CD4-positive, alpha-beta T cell (primary cell): ENCODE measurements around the gene ZSCAN5A. TPM values are rescaled to one million over a fixed set of nuclear protein-coding genes. Genes with fewer than 3 reads are reported as not detected.

Experiments used
- ATAC-seq: fragments of 200-7000 bp; cut with Tn5 transposase; one replicate; pipeline ENCODE4 v1.10.0; 2022; ENCODE audit warnings: mild to moderate bottlenecking; ENCODE audit not compliant: poor library complexity
- CTCF ChIA-PET: fragments of 350-600 bp; sonication (Branson Sonifier 250); formaldehyde crosslinking; loops from one replicate; lab custom pipeline; 2021; ENCODE audit warnings: antibody characterized with exemption, inconsistent platforms; lab: Charles Lee
- POLR2A ChIA-PET: fragments of 350-600 bp; sonication (Branson Sonifier 250); formaldehyde crosslinking; loops from one replicate; lab custom pipeline; 2021; ENCODE audit warnings: antibody characterized with exemption, inconsistent platforms; lab: Charles Lee
- DNase-seq, 14 experiments: peaks; one replicate each; pipeline ENCODE4 v3.0.0-alpha.2; 2013 to 2020; ENCODE audit warnings: mixed read lengths in 2 of 14
- H3K27ac ChIP-seq, 2 donors: one replicate each; pipeline versions ENCODE4 v1.5.1 to v1.7.0; 2013; ENCODE audit warnings: low read length in 2 of 2, low read depth in 1 of 2, mild to moderate bottlenecking in 1 of 2
- H3K27me3 ChIP-seq, 2 experiments: 1 replicate in 1 of 2; 2 replicates in 1 of 2; pipeline versions ENCODE4 v1.6.1 to v1.7.0; 2013; ENCODE audit warnings: low read length in 2 of 2, control low read depth in 1 of 2, mild to moderate bottlenecking in 1 of 2, moderate library complexity in 1 of 2; ENCODE audit not compliant: insufficient read depth in 2 of 2, control insufficient read depth in 1 of 2
- H3K36me3 ChIP-seq: one replicate; pipeline ENCODE4 v1.6.1; 2013; ENCODE audit warnings: low read length, control low read depth; ENCODE audit not compliant: insufficient read depth
- H3K4me1 ChIP-seq: one replicate; pipeline ENCODE4 v1.6.1; 2013; ENCODE audit warnings: low read length, control low read depth; ENCODE audit not compliant: insufficient read depth
- H3K4me3 ChIP-seq: one replicate; pipeline ENCODE4 v1.5.1; 2013; ENCODE audit warnings: mild to moderate bottlenecking, low read length, moderate library complexity
- H3K9me3 ChIP-seq, 2 experiments: 1 replicate in 1 of 2; 2 replicates in 1 of 2; pipeline versions ENCODE4 v1.6.1 to v1.7.0; 2013; ENCODE audit warnings: low read length in 2 of 2, mild to moderate bottlenecking in 2 of 2, control low read depth in 1 of 2, moderate library complexity in 1 of 2; ENCODE audit not compliant: control insufficient read depth in 1 of 2, insufficient read depth in 1 of 2
- H3K27ac Mint-ChIP-seq: one replicate; pipeline ENCODE4 v1.8.0; 2020; ENCODE audit warnings: mixed read lengths
- H3K27me3 Mint-ChIP-seq: one replicate; pipeline ENCODE4 v1.8.0; 2021; ENCODE audit warnings: mixed read lengths
- H3K36me3 Mint-ChIP-seq: one replicate; pipeline ENCODE4 v1.8.0; 2021; ENCODE audit warnings: low read depth, mixed read lengths
- H3K4me1 Mint-ChIP-seq: one replicate; pipeline ENCODE4 v1.8.0; 2021; ENCODE audit warnings: low read depth, mixed read lengths
- H3K4me3 Mint-ChIP-seq: one replicate; pipeline ENCODE4 v1.8.0; 2020; ENCODE audit warnings: mild to moderate bottlenecking, mixed read lengths
- H3K9me3 Mint-ChIP-seq: one replicate; pipeline ENCODE4 v1.8.0; 2020; ENCODE audit warnings: mixed read lengths
- intact Hi-C, 2 experiments: fragments of 100-400 bp; cut with DNase I in 1 of 2; cut with micrococcal nuclease in 1 of 2; formaldehyde crosslinking; loops; one replicate each; pipeline versions ENCODE4 v1.15.1 to v1.9.0; 2023 to 2025; cut with DNase I, micrococcal nuclease
- total RNA-seq, 174 experiments: library from RNA in 2 of 174; stranded (reverse) in 2 of 174; gene quantifications; one replicate each; pipeline ENCODE4 v1.2.3 and lab custom pipeline; 2021 to 2026
- TF ChIP-seq, protein P1 (sequence below): fragments of 200-600 bp; IDR thresholded peaks from one replicate; pipeline ENCODE4 v1.8.0; 2022; ENCODE audit warnings: antibody characterized with exemption, mild to moderate bottlenecking

The ZSCAN5A gene
- total RNA-seq, 2 experiments from 2014 or later: 3.3 to 4.4 TPM

- DNase-seq: no peak
- CTCF ChIA-PET: interaction anchor here (0.7 kb wide), 1 partner anchor 12 kb away, joined by 3 read pairs; no protein-coding TSS in a partner anchor
- no peaks in the 10 kb centered on the region for H3K27me3 Mint-ChIP-seq
- Histone ChIP-seq H3K36me3 (no peaks in the 10 kb centered on the region), H3K9me3 (peaks cover 0 to 3% of the 10 kb centered on the region in 2 experiments), H3K27ac (no peak overlapping the region), H3K4me3 (no peak overlapping the region), H3K4me1 (no peaks in the 10 kb centered on the region), H3K27me3 (no peaks in the 10 kb centered on the region)
- no peak overlapping the region for H3K27ac Mint-ChIP-seq
- POLR2A ChIA-PET: no interaction called here
- TF ChIP-seq, protein P1, sequence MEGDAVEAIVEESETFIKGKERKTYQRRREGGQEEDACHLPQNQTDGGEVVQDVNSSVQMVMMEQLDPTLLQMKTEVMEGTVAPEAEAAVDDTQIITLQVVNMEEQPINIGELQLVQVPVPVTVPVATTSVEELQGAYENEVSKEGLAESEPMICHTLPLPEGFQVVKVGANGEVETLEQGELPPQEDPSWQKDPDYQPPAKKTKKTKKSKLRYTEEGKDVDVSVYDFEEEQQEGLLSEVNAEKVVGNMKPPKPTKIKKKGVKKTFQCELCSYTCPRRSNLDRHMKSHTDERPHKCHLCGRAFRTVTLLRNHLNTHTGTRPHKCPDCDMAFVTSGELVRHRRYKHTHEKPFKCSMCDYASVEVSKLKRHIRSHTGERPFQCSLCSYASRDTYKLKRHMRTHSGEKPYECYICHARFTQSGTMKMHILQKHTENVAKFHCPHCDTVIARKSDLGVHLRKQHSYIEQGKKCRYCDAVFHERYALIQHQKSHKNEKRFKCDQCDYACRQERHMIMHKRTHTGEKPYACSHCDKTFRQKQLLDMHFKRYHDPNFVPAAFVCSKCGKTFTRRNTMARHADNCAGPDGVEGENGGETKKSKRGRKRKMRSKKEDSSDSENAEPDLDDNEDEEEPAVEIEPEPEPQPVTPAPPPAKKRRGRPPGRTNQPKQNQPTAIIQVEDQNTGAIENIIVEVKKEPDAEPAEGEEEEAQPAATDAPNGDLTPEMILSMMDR: no peak
- peaks cover 1% of the 10 kb centered on the region for H3K9me3 Mint-ChIP-seq
- ATAC-seq: no peak
- no peaks in the 10 kb centered on the region for H3K4me1 Mint-ChIP-seq
- H3K4me3 Mint-ChIP-seq: no peak overlapping the region
- intact Hi-C loops: no loop called here
- peaks cover 19% of the 10 kb centered on the region for H3K36me3 Mint-ChIP-seq
These were observed 41.0 kb downstream of the ZSCAN5A start for GRCh38 chr19:56273563-56274117.

DNA sequence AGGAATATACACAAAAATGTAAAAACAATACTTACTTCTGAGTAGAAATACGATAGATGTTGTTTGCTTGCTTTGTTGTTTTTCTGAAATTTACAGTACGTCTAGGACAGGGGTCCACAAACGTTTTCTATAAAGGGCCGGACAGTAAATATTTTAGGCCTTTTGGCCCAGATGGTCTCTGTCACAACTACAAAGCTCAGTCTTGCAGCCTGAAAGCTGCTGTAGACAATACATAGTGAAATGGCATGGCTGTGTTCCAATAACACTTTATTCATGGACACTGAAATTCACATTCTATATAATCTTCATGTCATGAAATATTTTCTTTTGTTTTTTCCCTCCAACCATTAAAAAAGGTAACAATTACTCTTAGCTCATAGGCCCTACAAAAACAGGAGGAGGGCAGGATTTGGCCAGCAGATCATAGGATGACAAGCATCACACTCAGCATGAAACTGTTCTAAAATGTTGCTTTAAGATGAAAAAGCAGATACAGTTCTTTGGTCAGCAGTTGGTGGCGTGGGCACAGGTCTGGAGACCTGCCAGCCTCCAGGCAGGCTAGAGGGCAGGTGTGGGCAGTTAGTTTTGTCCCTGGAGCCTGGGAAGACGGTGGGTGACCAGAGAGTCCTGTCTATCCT is 42.4 kb downstream of the ZSCAN5A start, which contains the start of gene EDDM13:
Gene EDDM13 (plus strand): TSS at position 588 of the 638 bp plus-strand sequence. CDS start 87 bp downstream, outside the sequence.
- peaks cover 1% of the 10 kb centered on the region for H3K9me3 Mint-ChIP-seq
- no peak within 1 kb of the TSS for H3K4me3 Mint-ChIP-seq
- no peaks in the 10 kb centered on the region for H3K27me3 Mint-ChIP-seq
- ChIA-PET POLR2A (no interaction called here), CTCF (no interaction called here)
- no peaks in the 10 kb centered on the region for H3K36me3 ChIP-seq
- intact Hi-C loops: no loop called here
- no peak within 1 kb of the TSS for H3K27ac Mint-ChIP-seq
- DNase-seq: no peak
- no peak for ATAC-seq
- no peak within 1 kb of the TSS for H3K4me3 ChIP-seq
- H3K4me1 Mint-ChIP-seq: no peaks in the 10 kb centered on the region
- TF ChIP-seq, protein P1: no peak
- no peaks in the 10 kb centered on the region for H3K4me1 ChIP-seq
- peaks cover 12% of the 10 kb centered on the region for H3K36me3 Mint-ChIP-seq
- H3K27me3 ChIP-seq: no peaks in the 10 kb centered on the region
- no peak within 1 kb of the TSS for H3K27ac ChIP-seq
- H3K9me3 ChIP-seq: no peaks in the 10 kb centered on the region

- no peaks in the 10 kb centered on the region for H3K27me3 Mint-ChIP-seq
- no peak for DNase-seq
- Histone ChIP-seq H3K27me3 (no peaks in the 10 kb centered on the region), H3K4me1 (no peaks in the 10 kb centered on the region), H3K4me3 (no peak overlapping the region), H3K9me3 (no peaks in the 10 kb centered on the region), H3K27ac (no peak overlapping the region), H3K36me3 (no peaks in the 10 kb centered on the region)
- no peaks in the 10 kb centered on the region for H3K4me1 Mint-ChIP-seq
- H3K9me3 Mint-ChIP-seq: no peaks in the 10 kb centered on the region
- H3K4me3 Mint-ChIP-seq: no peak overlapping the region
- no peak overlapping the region for H3K27ac Mint-ChIP-seq
- ChIA-PET CTCF (no interaction called here), POLR2A (no interaction called here)
- TF ChIP-seq, protein P1: no peak
- intact Hi-C loops: no loop called here
- no peak for ATAC-seq
- H3K36me3 Mint-ChIP-seq: peaks cover 7% of the 10 kb centered on the region
These were observed 43.5 kb downstream of the ZSCAN5A start for GRCh38 chr19:56271151-56271550.
